GM13977 (cell line): ENCODE measurements around the gene ADIPOR2.
A peak's percentile ranks its signal among the peaks of the same experiment; 100 is the strongest.

Experiments used
- DNase-seq: peaks from one replicate; pipeline ENCODE4 v3.0.0; 2012; ENCODE audit warnings: low spot score
- CTCF ChIP-seq: IDR thresholded peaks from 2 replicates; pipeline ENCODE4 v1.5.1; 2012; ENCODE audit warnings: mild to moderate bottlenecking, control low read depth; ENCODE audit not compliant: insufficient read depth; ENCODE audit errors: extremely low read depth, missing control alignments
- in situ Hi-C: fragments of 300-500 bp; cut with MboI; formaldehyde crosslinking; loops from one replicate; pipeline ENCODE4 v1.12.0; 2022; ENCODE audit warnings: low sequenced_read_pairs, low pct_unique_long_range_greater_than_20kb, mixed read lengths, inconsistent platforms; ENCODE audit not compliant: unreplicated experiment

The ADIPOR2 gene

GRCh38 chr12:1795785-1796514, 105.1 kb downstream of the ADIPOR2 start:
- in situ Hi-C loops: no loop called here
- peak; percentile 97 for DNase-seq
- peak; percentile 98 for TF ChIP-seq CTCF

GRCh38 chr12:1796515-1797010, 105.7 kb downstream of the ADIPOR2 start:
- peak; percentile 61 for DNase-seq
- in situ Hi-C loops: no loop called here
- no peak for TF ChIP-seq CTCF

GRCh38 chr12:1797011-1797901, 106.4 kb downstream of the ADIPOR2 start:
- DNase-seq: peak; percentile 58
- in situ Hi-C loops: no loop called here
- peak; percentile 7 for TF ChIP-seq CTCF

GRCh38 chr12:1797991-1798640, 107.2 kb downstream of the ADIPOR2 start:
- in situ Hi-C loops: no loop called here
- DNase-seq: peak; percentile 9
- TF ChIP-seq CTCF: no peak

GRCh38 chr12:1798641-1799020, 107.8 kb downstream of the ADIPOR2 start:
- in situ Hi-C loops: no loop called here
- DNase-seq: peak; percentile 10
- TF ChIP-seq CTCF: no peak

GRCh38 chr12:1799051-1799881, 108.4 kb downstream of the ADIPOR2 start:
- in situ Hi-C loops: no loop called here
- TF ChIP-seq CTCF: no peak
- DNase-seq: no peak
